GM21619 (cell line): ENCODE data around the gene NEK9.
"Not testable (repeated sequence)": the region's sequence is repeated elsewhere in the genome, so short reads cannot be mapped to it uniquely, and the experiment has no call there.

Source experiments
- ATAC-seq: cut with Tn5 transposase; IDR thresholded peaks from one replicate; pipeline ENCODE4 v1.9.1; 2021; ENCODE audit not compliant: unreplicated experiment

Gene NEK9

DNA sequence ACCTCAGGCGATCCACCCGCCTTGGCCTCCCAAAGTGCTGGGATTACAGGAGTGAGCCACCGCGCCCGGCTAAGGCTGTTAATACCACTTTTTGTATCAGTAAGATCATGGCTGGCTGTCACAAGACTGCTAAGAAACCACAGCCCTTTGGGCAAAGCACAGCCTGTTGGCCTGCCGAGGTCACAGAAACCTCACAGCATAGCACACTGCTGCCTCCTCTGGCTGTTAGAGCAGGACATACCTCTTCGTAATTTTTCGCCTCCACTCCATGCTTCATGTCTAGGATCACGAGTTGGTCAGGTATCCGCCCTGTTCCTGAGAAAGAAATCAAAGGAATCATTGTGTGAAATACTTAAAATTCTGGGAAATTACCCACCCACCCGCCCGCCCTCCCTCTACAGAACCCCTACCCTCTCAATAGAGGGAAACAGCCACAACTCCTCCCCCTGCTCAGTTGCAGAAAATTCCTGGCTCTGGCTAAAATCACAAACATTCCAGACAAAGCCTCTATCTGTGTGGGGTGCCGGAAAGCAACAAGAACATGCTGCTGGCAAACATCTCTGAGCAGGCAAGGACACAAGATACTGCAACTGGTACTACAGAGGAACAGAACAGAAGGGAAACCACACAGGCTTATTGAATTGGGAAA is 20.7 kb upstream of the NEK9 start:
- ATAC-seq, result no peak

DNA sequence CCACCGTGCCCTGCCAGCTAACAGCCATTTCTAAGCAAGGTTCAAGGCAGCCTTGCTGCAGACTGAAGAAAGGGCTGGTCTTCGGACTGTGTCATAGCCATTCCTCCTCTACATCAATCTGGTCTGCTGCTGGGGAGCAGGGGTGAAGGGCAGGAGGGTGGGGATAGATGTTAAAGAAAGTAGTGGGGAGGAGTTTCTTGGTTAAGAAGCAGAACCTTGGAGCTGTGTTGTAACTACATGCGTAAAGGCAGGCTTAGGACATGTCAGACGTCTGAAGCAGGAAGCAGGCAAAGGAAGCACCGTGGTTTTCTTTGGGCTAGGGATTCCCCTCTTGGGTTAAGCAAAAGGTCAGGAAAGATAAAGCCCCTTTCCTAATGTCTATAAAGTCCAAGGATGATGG is 18.1 kb upstream of the NEK9 start:
- no peak for ATAC-seq

DNA sequence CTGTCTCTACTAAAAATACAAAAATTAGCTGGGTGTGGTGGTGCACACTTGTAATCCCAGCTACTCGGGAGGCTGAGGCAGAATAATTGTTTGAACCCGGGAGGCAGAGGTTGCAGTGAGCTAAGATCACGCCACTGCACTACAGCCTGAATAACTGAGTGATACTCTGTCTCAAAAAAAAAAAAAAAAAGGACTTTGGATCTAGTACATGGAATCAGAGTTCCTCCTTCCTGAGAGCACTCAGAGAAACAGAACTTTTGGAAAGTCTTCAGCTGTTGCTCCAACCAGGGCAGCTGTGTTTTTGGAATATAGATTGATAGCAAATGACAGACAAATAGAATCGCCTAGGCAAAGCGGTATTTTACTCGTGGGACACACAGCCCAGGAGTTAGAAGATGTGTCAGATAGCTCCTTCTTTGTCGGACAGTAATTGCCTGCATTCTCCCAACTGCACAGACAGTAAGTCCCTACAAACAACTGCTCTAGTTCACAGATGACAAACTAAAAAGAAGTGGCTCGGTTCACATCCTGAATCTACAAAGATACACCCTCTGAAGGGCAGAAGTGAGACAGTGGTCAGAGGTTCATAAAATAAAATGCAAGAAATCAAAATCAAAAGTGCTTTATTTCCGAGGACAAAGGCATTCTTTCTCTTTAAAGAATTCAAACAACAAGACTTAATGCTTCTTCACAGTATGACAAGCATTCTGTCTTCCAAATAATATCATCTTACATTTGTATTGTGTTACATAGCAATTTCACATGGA is 17.1 kb upstream of the NEK9 start:
- no peak for ATAC-seq

DNA sequence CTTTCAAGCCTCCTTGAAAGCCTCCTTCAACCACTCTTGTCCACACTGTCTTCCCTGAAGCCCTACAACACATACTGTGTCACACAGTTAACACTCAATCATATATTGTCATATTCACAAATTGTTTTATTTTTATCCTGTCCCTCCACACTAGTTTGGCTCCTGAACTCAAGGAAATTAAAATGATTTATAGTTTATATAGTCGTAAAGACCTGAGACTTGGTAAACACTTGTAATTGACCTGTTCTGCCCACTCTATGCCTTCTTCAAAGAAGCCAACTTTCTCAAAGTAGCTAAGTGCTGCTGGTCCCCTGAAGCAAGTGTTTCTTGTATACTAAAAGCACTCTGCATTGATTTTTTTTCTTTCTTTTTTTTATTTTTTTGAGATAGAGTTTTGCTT is 15.6 kb upstream of the NEK9 start:
- ATAC-seq, result no peak

DNA sequence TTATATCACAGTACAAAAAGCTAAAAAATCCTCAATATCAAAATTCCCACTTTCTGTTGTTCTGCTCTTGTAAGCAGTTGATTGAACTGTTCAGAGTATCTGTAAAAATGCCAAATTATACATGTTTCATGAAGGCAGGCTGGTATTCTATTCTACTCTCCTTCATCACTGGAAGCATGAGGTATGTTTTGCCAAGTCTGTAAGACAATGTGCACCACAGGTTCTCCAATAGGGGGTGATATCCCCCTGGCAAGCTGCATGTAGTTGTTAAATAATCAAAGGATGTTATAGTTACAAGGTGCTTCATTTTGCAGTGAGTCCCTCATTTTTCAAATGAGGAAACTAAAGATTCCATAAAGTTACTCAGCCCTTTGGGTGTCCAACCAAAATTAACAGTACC is 15.1 kb upstream of the NEK9 start:
- ATAC-seq, result no peak

DNA sequence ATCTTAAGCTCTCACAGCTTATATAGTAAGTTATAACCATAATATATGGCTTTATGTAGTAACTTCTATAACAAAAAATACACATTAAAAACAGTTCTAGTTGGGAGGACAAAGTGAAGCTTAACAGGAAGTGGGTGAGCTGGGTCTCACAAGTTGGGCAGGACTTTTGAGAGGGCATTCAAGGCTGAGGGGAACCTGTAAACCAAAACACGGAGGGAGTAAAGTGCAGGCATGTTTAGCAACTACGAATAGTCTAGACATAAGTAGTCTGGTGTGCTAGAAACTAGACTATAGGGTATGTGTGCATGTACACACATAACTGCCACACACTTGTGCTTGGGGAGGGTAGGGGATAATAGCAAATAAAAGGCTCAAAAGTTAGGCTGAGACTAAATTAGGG is 14.2 kb upstream of the NEK9 start:
- no peak for ATAC-seq

DNA sequence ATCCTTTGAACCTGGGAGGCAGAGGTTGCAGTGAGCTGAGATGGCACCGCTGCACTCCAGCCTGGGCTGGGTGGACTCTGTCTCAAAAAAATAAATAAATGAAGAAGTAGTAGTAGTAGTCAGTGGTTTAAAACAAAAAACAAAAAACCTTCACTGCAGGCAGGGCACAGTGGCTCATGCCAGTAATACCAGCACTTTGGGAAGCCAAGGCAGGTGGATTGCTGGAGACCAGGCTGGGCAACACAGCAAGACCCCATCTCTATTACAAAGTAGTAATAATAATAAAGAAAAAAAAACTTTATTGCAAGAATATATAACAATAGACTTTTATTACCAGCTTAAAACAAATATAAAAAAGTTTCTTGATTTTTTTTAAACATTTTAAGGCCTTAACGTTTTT is 13.8 kb upstream of the NEK9 start:
- ATAC-seq, result no peak

DNA sequence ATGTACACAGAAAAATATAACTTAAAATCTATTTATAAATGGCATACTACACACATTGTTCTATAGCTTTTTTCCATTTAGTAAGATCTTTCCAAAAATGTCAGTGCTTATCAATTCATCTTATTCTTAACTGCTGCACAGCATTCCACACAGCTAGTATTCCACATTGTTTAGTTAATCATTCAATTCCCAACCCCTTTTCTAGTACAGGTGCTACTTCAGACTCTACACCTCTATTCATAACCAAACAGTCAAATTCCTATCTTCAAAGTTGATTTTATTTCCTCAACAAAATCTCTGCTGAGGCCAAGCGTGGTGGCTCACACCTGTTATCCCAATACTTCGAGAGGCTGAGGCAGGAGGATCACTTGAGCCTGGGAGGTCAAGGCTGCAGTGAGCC is 12.3 kb upstream of the NEK9 start:
- no peak for ATAC-seq

DNA sequence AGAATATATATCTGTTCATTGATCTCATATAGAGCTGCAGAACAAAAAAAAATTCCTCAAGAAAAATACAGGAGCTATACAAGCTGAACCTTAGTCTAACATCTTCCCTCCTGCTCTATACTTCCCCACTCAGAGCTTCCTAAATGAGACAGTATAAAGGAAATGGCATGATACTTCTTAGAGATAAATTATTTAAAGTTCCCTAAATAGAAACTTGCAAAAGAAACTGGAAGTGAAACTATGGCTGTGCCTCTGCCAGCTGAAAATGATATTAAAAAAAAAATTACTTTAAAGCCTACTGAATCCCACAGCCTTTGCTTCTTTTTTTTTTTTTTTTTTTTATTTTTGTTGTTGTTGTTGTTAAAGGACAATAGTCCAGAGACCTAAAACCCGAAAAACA is 11.6 kb upstream of the NEK9 start:
- ATAC-seq, result no peak

DNA sequence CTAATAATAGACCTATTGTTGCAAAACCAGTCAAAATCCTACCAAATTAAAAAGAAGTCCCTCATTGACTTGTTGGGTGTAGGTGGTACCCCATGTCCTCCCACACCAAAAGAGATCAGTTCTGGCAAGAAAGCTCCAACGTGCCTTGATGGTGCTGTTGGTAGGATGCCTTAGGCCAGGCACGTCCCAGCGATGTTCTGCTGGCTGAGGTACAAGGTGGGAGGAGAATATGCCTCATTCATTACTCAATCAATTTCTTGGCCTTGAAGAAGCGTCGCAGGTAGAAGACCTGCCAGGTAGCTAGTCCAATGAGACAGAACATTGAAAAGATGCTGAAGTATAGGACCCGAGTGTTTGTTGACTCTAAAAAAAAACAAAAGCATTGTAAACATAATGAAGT is 7.8 kb upstream of the NEK9 start:
- no peak for ATAC-seq

DNA sequence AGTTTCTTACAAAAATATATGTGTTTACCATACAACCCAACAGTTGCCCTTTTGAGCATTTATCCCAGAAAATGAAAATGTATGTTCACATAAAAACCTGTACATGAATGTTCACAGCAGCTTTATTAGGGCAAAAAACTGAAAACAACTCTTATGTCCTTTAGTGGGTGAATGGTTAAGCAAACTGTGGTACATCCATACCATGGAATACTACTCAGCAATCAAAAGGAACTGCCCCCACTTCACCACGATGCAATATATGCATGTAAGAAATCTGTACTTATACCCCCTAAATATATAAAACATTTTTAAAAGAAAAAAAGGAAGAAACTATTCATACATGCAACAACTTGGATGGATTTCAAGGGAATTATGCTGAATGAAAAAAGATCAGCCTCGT is 6.7 kb upstream of the NEK9 start:
- ATAC-seq, result no peak

DNA sequence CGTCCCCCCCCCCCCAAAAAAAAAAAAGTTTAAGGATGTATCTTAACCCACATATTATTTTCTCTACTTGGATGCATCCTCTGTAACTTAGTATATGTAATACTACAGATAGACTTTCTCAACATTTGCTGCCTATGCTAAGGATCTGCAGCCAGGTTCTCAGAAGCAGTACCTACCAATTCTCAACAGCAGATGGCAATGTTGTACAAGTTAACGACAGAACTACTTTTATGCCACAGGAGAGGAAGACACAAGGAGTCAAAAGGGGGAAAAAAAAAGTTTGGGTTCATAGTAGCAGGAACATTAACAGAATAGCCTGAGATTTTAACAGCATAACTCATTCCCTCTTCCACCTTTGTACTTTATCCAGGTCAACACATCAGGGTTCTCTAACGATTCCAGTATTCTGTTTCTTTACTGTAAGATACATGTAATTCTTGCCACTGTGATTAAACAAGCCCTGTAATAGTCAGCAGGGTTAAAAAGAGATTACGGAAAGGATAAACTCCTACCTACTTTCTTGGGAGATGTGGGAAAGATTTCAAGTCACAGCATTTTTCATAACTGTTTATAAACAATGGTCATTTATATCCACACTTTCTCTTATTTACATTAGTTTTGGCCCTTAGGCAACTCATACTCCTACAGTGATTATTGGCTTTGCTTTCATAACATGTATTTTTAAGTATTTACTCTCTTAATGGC is 5.7 kb upstream of the NEK9 start:
- no peak for ATAC-seq

DNA sequence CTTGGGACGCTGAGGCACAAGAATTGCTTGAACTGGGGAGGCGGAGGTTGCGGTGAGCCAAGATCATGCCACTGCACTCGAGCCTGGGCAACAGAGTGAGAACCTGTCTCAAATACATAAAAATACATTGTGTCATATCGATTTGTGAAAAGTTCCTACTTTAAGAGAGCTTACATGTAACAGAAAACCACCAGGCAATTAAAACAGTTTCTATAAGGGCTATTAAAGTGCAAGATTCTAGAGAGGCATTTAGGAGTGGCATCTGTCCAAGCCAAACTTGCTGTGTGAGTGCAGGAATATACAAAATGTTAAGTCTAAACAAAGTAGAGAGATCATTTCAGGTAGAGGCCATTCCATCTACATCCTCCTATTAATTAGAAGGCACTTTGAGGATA is 1.7 kb upstream of the NEK9 start:
- no peak for ATAC-seq

DNA sequence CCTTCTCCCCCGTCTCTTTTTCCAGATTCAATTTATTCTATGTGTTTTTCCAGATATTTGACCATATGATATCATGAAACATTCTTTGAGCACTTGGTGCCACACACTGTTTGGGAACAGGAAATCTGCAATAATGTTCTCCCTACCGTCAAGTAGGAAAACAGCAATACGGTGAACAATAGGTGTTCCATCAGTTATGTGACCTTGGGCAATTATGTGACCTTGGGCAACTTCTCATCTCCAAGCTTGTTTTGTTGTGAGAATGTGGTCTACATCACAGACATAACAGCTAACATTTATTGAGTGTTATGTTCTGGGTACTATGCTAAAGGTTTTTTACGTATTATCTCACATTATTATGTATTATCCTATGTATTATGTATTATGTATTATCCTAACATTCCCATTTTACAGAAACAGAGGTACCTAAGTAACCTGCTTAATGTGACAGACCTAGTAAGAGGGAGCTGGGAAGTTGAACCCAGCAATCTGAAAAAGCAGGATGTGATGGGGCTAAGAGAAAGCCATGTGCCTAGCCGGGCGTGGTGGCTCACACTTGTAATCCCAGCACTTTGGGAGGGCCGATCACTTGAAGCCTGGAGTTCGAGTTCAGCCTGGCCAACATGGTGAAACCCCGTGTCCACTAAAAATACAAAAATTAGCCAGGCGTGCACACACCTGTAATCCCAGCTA is 1.2 kb upstream of the NEK9 start:
- no peak for ATAC-seq

DNA sequence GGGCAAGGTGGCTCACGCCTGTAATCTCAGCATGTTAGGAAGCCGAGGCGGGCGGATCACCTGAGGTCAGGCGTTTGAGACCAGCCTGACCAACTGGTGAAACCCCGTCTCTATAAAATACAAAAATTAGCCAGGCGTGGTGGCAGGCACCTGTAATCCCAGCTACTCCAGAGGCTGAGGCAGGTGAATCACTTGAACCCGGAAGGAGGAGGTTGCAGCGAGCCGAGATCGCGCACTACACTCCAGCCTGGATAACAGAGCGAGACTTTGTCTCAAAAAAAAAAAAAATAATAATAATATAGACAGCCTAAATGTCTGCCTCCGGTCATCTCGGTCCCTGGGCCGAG is 599 bp upstream of the NEK9 start:
- not testable (repeated sequence) for ATAC-seq

DNA sequence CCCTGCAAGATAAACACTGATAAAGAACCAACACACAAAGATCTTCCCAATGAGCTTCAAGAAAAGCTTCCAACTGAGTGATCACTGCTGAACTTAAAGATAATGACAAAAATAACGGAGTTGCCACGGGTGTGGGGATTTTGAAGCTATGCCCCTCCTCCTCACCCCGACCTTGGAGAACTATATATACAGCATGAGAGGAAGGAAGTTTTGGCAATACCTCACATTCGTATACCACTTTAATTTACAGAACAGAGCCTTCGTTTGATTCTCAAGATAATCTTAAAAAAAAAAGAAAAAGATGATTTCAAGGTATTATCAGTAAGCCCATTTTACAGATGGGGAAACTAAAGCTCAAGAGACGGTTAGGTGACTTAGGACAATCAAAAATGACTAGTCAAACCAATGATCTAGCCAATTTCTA is 715 bp downstream of the NEK9 start:
- no peak for ATAC-seq

DNA sequence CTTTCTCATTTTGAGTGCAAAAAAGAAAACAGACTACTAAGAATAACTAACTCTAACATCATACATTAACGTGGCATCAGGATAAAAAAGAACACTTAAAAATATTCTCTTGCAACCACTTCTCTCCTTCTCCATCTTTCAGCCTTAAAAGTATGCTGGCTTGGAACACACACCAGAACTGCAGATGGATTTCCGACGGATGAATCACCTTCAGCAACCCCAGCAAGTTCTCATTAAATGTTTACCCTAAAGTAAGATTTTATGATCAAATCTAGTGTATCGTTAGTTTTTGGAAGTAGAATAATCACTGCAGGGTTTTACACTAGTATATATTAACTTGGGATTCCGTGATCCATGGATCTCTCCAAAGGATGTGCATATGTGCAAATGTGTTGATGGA is 1.2 kb downstream of the NEK9 start:
- no peak for ATAC-seq

DNA sequence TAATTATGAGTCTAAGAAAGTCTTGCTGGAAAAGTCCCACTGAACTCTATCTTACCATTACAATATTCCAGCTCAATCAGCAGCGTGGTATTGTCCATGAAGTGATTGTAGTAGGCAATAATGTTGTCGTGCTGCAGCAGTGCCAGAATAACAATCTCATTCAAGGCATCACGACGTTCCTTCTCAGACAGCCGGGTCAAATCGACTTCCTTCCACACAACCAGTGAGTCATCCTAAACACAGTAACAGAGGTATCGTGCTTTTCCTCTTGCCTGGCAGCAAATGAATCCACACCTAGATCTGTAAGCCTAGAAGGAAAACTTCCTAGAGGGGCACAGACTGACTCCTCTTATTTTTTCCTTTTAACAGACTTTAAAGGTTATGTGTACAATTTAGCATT is 2.9 kb downstream of the NEK9 start:
- ATAC-seq, result no peak

DNA sequence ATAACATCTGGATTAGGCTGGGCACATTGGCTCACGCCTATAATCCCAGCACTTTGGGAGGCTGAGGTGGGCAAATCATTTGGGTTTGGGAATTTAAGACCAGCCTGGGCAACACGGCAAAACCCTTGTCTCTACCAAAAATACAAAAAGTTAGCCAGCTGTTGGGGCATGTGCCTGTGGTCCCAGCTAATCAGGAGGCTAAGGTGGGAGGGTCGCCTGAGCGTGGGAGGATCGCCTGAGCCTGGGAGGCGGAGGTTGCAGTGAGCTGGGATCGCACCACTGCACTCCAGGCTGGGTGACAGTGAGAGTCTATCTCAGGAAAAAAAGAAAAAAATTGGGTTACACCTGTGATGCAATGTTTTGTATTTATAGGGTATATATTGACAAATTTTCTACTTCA is 5.3 kb downstream of the NEK9 start:
- no peak for ATAC-seq

DNA sequence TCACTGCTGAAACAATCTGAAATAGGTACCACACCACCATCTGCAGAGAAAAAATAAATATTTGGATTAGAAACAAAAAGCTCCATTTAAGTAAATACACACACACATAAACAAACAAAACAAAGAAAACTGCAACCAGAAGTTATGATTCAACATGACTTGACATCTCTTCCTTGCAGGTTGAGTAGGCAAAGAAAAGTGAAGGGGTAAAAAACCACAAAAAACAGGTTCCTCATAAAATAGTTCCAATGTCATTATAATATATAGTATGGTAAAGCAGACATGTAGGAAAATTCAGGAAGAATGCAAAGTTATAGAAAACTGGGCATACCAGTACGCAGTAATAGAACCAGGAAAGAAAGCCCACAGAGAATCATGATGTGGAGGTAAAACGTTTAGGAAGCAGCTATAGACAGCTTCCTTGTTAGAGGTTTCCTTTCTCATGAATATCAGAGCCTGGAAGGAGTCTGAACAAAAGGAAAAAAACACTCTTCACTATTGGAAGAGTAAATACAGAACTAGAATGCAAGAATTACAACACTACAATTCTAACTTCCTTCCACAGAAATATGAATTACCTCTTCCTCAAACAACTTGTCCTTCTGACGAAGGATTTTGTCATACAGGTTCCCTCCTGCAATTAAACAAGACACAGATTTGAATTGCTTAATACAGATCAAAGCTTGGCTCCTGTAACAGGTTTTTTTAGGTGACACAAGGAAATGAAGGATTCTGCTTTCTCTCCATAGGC is 6.1 kb downstream of the NEK9 start:
- ATAC-seq, result no peak

DNA sequence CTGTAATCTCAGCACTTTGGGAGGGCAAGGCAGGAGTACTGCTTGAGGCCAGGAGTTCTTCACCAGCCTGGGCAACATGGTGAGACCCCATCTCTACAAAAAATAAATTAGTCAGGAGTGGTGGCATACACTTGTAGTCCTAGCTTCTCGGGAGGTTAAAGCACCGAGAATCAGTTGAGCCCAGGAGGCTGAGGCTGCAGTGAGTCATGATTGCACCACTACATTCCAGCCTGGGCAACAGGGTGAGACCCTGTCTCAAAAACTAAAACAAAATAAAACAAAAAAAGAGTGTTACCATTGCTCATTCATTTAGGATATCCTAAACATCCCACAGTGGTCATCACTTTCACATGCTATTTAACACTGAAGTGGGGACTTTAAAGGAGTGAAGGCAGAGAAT is 7.8 kb downstream of the NEK9 start:
- no peak for ATAC-seq
